GM12874 (cell line): ENCODE results near the gene UBE2L6.

Source experiments
- TF ChIP-seq, protein P1 (sequence below): IDR thresholded peaks from 2 replicates; pipeline ENCODE4 v1.5.1; 2011; ENCODE audit warnings: low read depth, mild to moderate bottlenecking, control low read depth, low read length, moderate library complexity; ENCODE audit not compliant: insufficient read depth

Gene UBE2L6

GRCh38 chr11:57502376-57502775 is 65.1 kb downstream of the UBE2L6 start:
- TF ChIP-seq, protein P1, sequence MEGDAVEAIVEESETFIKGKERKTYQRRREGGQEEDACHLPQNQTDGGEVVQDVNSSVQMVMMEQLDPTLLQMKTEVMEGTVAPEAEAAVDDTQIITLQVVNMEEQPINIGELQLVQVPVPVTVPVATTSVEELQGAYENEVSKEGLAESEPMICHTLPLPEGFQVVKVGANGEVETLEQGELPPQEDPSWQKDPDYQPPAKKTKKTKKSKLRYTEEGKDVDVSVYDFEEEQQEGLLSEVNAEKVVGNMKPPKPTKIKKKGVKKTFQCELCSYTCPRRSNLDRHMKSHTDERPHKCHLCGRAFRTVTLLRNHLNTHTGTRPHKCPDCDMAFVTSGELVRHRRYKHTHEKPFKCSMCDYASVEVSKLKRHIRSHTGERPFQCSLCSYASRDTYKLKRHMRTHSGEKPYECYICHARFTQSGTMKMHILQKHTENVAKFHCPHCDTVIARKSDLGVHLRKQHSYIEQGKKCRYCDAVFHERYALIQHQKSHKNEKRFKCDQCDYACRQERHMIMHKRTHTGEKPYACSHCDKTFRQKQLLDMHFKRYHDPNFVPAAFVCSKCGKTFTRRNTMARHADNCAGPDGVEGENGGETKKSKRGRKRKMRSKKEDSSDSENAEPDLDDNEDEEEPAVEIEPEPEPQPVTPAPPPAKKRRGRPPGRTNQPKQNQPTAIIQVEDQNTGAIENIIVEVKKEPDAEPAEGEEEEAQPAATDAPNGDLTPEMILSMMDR, result no peak

GRCh38 chr11:57501953-57502352 is 65.5 kb downstream of the UBE2L6 start:
- TF ChIP-seq, protein P1, result no peak
